ENCODE results near the gene SGTA.

DNA sequence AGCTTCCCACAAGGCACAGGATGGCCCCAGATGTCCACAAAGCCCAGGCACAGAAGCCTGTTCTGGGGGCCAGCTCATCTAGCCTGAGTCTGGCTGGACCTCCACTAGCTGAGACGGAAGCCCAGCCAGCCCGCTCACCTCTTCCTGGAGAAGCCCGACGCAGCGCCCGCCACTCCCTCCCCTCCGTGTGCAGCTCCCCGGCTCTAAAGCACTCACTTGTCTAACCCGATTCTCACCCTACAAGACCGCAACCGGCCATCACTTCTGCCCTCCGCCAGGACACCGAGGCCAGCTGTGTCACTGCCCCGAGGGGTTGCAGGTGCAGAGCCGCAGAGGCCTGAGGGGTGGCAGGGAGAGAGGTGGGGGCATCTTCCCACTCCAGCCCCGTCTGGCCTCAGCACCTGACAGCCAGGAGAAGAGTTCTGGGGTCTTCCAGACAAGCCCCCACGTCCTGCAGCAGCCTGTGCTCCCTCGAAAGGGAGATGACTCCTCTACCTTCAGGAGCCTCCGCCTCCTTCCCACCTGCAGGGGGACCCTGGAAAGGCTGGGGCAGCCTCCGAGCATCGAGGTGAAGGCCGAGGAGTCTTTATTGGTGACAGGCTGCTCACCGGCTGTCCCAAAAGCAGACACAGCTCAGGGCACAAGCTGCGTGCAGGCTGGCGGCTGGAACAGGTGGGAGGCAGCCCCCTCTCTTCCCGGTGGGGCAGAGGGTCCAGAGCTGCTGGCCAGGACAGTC, 56.0 kb downstream of the SGTA start:
- TF ChIP-seq, protein P1, sequence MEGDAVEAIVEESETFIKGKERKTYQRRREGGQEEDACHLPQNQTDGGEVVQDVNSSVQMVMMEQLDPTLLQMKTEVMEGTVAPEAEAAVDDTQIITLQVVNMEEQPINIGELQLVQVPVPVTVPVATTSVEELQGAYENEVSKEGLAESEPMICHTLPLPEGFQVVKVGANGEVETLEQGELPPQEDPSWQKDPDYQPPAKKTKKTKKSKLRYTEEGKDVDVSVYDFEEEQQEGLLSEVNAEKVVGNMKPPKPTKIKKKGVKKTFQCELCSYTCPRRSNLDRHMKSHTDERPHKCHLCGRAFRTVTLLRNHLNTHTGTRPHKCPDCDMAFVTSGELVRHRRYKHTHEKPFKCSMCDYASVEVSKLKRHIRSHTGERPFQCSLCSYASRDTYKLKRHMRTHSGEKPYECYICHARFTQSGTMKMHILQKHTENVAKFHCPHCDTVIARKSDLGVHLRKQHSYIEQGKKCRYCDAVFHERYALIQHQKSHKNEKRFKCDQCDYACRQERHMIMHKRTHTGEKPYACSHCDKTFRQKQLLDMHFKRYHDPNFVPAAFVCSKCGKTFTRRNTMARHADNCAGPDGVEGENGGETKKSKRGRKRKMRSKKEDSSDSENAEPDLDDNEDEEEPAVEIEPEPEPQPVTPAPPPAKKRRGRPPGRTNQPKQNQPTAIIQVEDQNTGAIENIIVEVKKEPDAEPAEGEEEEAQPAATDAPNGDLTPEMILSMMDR (IDR thresholded peaks at IDR 0.05 in 2 of 3, conservative IDR thresholded peaks at IDR 0.05 in 1 of 3; ENCODE audit: borderline replicate concordance in 1 of 3, insufficient read depth in 1 of 3, low read depth in 2 of 3, low read length in 2 of 3), result no peak
- no peak for TF ChIP-seq ZNF274 (IDR thresholded peaks at IDR 0.05; ENCODE audit: low read depth, low read length)

Measured in HCT116 (cell line).